SK-N-SH (cell line): Measurements from ENCODE around the gene RORB.

Source experiments
- CHD2 ChIP-seq: fragments of 150-350 bp; IDR thresholded peaks from 2 replicates; pipeline ENCODE4 v1.6.1; 2018; ENCODE audit warnings: low read length; ENCODE audit not compliant: partially characterized antibody
- CTCF ChIP-seq: fragments of 200-600 bp; sonication (generic); IDR thresholded peaks from 2 replicates; pipeline ENCODE4 v1.6.1; 2017; ENCODE audit warnings: antibody characterized with exemption, mild to moderate bottlenecking, moderate library complexity
- EP300 ChIP-seq, 2 experiments: IDR thresholded peaks; 2 replicates each; pipeline versions ENCODE4 v1.4.0 to v1.6.1; 2012; ENCODE audit warnings: borderline replicate concordance in 1 of 2, low read depth in 1 of 2, low read length in 1 of 2
- EZH2phosphoT487 ChIP-seq: fragments of 200-600 bp; sonication (generic); IDR thresholded peaks from 2 replicates; pipeline ENCODE4 v1.6.1; 2017; ENCODE audit warnings: low read depth, mixed run types, mild to moderate bottlenecking, antibody characterized with exemption, moderate library complexity, borderline replicate concordance
- MAX ChIP-seq: IDR thresholded peaks from 2 replicates; pipeline ENCODE4 v1.4.0; 2012; ENCODE audit warnings: low read depth
- MEF2A ChIP-seq: IDR thresholded peaks from 2 replicates; pipeline ENCODE4 v1.4.0; 2012; ENCODE audit warnings: low read depth, borderline replicate concordance
- PBX3 ChIP-seq: IDR thresholded peaks from 2 replicates; pipeline ENCODE4; 2012
- POLR2AphosphoS5 ChIP-seq: IDR thresholded peaks from 2 replicates; pipeline ENCODE4 v1.6.1; 2012; ENCODE audit warnings: low read depth, low read length
- RAD21 ChIP-seq: IDR thresholded peaks from 2 replicates; pipeline ENCODE4 v1.6.1; 2012; ENCODE audit warnings: mild to moderate bottlenecking, low read length
- SMC3 ChIP-seq: IDR thresholded peaks from 2 replicates; pipeline ENCODE4 v1.6.1; 2012; ENCODE audit warnings: low read depth, low read length, improper control_type of control experiment
- TAF1 ChIP-seq: IDR thresholded peaks from 2 replicates; pipeline ENCODE4 v1.6.1; 2012; ENCODE audit warnings: low read depth, mild to moderate bottlenecking, low read length, moderate library complexity, borderline replicate concordance

GRCh38 chr9:74499111-74499601 lies 2.0 kb downstream of the RORB start:
- no peak for TF ChIP-seq MAX
- TF ChIP-seq CTCF, result no peak
- no peak for TF ChIP-seq EP300 (IDR thresholded peaks at IDR 0.05; ENCODE audit: borderline replicate concordance in 1 of 2, low read depth in 1 of 2, low read length in 1 of 2)
- no peak for TF ChIP-seq PBX3
- no peak for TF ChIP-seq TAF1
- TF ChIP-seq RAD21, result no peak
- no peak for TF ChIP-seq CHD2
- TF ChIP-seq EZH2phosphoT487, result no peak
- no peak for TF ChIP-seq SMC3
- TF ChIP-seq MEF2A, result no peak
- TF ChIP-seq POLR2AphosphoS5, result no peak
